Measurements from ENCODE around the gene ZKSCAN4.

ZKSCAN4 gene

DNA sequence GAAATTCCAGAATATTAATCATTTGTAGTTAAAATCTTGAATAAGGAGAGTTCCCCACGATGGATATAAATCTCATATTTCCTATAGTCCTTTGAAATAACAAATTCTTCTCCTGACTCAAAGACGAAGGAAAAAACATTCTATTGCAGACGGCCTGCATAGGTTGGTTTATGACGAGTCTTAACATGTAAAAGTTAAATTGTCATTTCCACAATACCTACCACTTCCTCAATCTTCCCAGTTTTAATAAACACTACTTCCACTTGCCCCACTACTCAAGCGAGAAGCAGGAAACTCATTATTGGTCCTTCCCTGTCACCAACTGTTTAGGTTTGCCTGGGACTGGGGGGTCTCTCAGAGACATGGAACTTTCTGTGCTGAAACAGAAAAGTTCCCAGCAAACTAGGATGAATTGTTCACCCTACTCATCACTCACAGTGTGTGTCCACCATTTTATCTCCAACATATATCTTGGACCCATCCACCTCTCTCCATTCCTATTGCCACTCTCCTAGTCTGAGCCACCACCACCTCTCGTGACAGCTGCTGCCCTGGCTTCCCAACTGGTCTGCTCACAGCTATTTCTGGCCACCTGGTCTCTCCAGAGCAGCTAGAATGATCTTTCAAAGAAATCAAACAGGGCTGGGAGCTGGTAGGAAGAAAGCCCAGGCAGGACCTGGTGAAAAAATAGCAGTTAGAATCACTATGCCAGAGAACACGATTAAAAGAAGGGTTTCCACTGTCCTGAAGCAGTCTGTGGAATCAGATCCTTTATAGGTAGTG is 42.1 kb downstream of the ZKSCAN4 start:
- DNase-seq (ENCODE audit: low read depth, low spot score), result no peak

GRCh38 chr6:28208111-28208659 is 43.9 kb downstream of the ZKSCAN4 start:
- DNase-seq (ENCODE audit: low read depth, low spot score), result no peak

DNA sequence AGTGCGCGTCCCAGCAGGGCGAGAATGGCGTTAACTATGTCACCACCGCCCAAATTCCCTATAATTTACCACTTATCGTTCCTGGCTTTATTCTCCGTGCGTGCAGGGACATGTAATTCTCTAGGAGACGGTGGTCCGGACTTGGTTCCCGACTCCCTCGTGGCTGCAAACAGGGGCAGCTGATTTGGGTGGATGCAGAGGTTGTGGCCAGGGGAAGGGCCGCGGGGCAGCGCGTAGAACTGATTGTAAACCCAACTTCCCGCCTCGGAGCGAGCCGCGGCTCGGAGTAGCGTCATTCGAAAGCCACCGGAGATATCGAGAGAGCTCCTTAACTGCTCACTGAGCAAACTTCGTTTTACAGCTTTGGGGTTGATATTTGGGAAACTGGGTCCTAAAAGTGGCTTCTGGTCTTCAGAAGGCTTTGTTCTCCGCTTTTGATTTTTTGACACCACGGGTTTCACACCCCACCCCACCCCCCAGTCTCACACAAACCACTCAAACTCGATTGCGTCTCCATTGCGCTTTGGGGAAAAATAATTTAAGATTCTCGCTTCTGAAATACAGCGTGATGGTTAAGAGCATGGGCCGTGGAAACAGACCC is 44.5 kb downstream of the ZKSCAN4 start:
- no peak for DNase-seq (ENCODE audit: low read depth, low spot score)

GRCh38 chr6:28206928-28207509 is 45.0 kb downstream of the ZKSCAN4 start:
- DNase-seq (ENCODE audit: low read depth, low spot score), result no peak

DNA sequence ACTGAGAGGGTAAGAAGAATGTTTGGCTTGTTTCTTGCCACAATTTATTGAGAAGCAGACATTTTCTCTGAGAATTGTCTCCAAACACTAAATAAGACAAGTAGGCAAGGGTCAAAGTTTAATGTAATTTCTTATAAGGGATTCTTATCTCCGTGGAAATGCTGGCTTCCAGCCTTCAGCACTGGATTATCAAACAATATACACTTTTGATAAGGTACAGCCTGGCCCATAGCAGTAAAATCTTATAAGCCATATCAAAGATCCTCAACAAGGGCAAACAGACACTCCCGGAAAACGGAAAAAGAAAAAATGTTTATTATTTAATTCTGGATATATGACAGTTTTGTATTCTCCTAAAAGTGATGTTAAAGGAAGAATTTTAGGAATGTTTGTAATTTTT is 45.5 kb downstream of the ZKSCAN4 start:
- no peak for DNase-seq (ENCODE audit: low read depth, low spot score)

- DNase-seq (ENCODE audit: low read depth, low spot score), result no peak
These were observed 46.2 kb downstream of the ZKSCAN4 start for GRCh38 chr6:28205879-28206278.

DNA sequence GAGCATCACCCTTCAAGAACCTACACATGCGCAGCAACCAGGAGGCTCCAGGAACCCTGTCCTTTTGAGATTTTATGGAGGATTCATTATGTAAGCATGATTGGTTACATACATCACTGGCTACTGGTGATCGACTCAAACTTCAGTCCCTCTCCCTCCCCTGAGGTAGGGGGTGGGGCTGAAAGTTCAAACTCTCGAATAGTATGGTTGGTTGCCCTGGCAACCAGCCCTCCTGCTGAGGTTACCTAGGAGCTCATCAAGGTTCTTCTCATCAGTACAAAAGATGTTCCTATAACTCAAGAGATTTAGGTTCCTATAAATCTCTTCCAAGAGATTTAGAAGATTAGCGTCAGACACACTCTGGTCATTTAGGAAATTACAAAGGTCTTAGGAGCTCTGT is 48.9 kb downstream of the ZKSCAN4 start:
- DNase-seq (ENCODE audit: low read depth, low spot score), result no peak

GRCh38 chr6:28200020-28200419 is 52.0 kb downstream of the ZKSCAN4 start:
- no peak for DNase-seq (ENCODE audit: low read depth, low spot score)

Data from activated CD4-positive, CD25-positive, alpha-beta regulatory T cell treated with anti-CD3 and anti-CD28 coated beads, Interleukin-2, amount 50 U/mL, for 16 hours (primary cell).